Measurements from ENCODE around the gene ALDH1B1.

ALDH1B1 gene

GRCh38 chr9:38390851-38391250, 1.7 kb upstream of the ALDH1B1 start:
- TF ChIP-seq POLR2AphosphoS5 (IDR thresholded peaks at IDR 0.05; ENCODE audit: low read depth, low read length) (no peak), REST (IDR thresholded peaks at IDR 0.05; ENCODE audit: insufficient read depth in 1 of 2, low read depth in 2 of 2, low read length in 2 of 2) (no peak), FOXP2 (optimal IDR thresholded peaks at IDR 0.05; ENCODE audit: borderline replicate concordance, extremely low read depth, extremely low read length, insufficient read depth) (no peak), SIN3A (IDR thresholded peaks at IDR 0.05; ENCODE audit: borderline replicate concordance, insufficient read depth, low read length) (no peak), TAF1 (IDR thresholded peaks at IDR 0.05; ENCODE audit: borderline replicate concordance, insufficient read depth, low read length) (no peak)

- no peak for TF ChIP-seq POLR2AphosphoS5 (IDR thresholded peaks at IDR 0.05; ENCODE audit: low read depth, low read length)
Measured at GRCh38 chr9:38391278-38392118, 1.0 kb upstream of the ALDH1B1 start.

GRCh38 chr9:38393128-38393796, 760 bp downstream of the ALDH1B1 start:
- TF ChIP-seq POLR2AphosphoS5 (IDR thresholded peaks at IDR 0.05; ENCODE audit: low read depth, low read length) (no peak), TAF1 (IDR thresholded peaks at IDR 0.05; ENCODE audit: borderline replicate concordance, insufficient read depth, low read length) (no peak), FOXP2 (optimal IDR thresholded peaks at IDR 0.05; ENCODE audit: borderline replicate concordance, extremely low read depth, extremely low read length, insufficient read depth) (no peak), REST (IDR thresholded peaks at IDR 0.05; ENCODE audit: insufficient read depth in 1 of 2, low read depth in 2 of 2, low read length in 2 of 2) (no peak), SIN3A (IDR thresholded peaks at IDR 0.05; ENCODE audit: borderline replicate concordance, insufficient read depth, low read length) (no peak)

GRCh38 chr9:38394416-38394815, 1.9 kb downstream of the ALDH1B1 start:
- TF ChIP-seq TAF1 (IDR thresholded peaks at IDR 0.05; ENCODE audit: borderline replicate concordance, insufficient read depth, low read length) (no peak), REST (IDR thresholded peaks at IDR 0.05; ENCODE audit: insufficient read depth in 1 of 2, low read depth in 2 of 2, low read length in 2 of 2) (no peak), SIN3A (IDR thresholded peaks at IDR 0.05; ENCODE audit: borderline replicate concordance, insufficient read depth, low read length) (no peak), FOXP2 (optimal IDR thresholded peaks at IDR 0.05; ENCODE audit: borderline replicate concordance, extremely low read depth, extremely low read length, insufficient read depth) (no peak), POLR2AphosphoS5 (IDR thresholded peaks at IDR 0.05; ENCODE audit: low read depth, low read length) (no peak)

- TF ChIP-seq TAF1 (IDR thresholded peaks at IDR 0.05; ENCODE audit: borderline replicate concordance, insufficient read depth, low read length) (no peak), REST (IDR thresholded peaks at IDR 0.05; ENCODE audit: insufficient read depth in 1 of 2, low read depth in 2 of 2, low read length in 2 of 2) (no peak)
Measured at GRCh38 chr9:38395653-38396370, 3.3 kb downstream of the ALDH1B1 start.

Measured in PFSK-1 (cell line).